Epithelial cell of esophagus (primary cell): ENCODE results near the gene ADARB2.

Source experiments
- DNase-seq: peaks from one replicate; pipeline ENCODE4 v3.0.0; 2010; ENCODE audit warnings: low read depth
- H3K4me3 ChIP-seq: 2 replicates; pipeline ENCODE4 v1.5.1; 2011; ENCODE audit warnings: mild to moderate bottlenecking, low read length, control low read depth
- CTCF ChIP-seq: IDR thresholded peaks from 2 replicates; pipeline ENCODE4 v1.5.1; 2011; ENCODE audit warnings: low read depth, mild to moderate bottlenecking, low read length, control low read depth, inconsistent platforms; ENCODE audit not compliant: insufficient read depth; ENCODE audit errors: missing control alignments

ADARB2 gene

GRCh38 chr10:1746796-1747195 lies 9.5 kb upstream of the ADARB2 start:
- DNase-seq: no peak
- H3K4me3 ChIP-seq: no peak overlapping the region
- TF ChIP-seq CTCF: no peak

DNA sequence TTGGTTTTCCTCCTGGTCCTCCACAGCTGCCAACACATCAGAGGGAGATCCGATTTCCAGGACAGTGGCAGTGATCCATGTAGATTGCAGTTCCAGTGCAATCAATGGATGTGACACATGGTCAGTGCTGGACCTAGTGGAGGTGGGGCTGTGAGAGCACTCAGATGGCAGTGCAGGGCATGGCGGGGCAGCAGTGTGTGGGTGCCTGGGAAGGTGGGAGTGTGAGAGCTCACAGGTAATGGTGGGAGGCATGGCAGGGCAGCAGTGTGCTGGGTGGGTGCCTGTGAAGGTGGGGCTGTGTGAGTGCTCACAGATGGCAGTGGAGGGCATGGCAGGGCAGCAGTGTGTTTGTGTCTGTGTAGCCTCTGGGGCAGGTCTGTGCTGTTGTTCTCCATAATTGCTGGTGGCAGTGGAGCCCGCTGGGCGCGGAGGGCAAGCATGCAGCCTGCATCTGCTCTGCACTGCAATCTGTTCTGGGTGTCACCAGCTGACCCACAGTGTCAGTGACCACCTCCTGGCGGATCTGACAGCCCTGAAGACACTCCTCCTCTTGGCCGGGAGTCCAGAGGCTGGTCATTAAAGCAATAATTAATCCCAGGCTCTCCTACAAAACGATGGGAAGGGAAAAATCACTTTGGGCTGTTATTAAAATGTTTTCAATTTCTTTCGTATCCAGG lies 8.6 kb upstream of the ADARB2 start:
- DNase-seq: no peak
- TF ChIP-seq CTCF: no peak
- no peak overlapping the region for H3K4me3 ChIP-seq

DNA sequence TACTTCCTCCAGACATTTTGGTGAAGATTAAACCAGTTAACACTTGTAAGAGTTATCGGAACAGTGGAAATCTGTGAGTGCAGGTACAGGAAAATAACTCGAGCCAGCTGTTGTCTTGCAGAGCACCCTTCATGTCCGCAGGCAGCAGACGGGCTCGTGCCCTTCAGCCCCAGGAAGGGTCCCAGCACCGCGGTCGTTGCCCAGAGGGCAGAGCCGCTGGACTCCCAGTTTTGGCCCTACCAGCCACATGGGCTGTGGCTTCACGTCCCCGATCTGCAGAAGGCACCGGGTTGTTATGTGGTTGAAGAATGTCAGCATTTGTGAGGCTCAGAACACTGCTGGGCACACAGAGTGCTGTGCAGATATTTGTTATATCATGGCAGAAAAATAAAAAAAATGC lies 7.2 kb upstream of the ADARB2 start:
- TF ChIP-seq CTCF: no peak
- H3K4me3 ChIP-seq: no peak overlapping the region
- DNase-seq: no peak

GRCh38 chr10:1743141-1743540 lies 5.8 kb upstream of the ADARB2 start:
- DNase-seq: no peak
- no peak overlapping the region for H3K4me3 ChIP-seq
- TF ChIP-seq CTCF: no peak

- no peak overlapping the region for H3K4me3 ChIP-seq
- TF ChIP-seq CTCF: no peak
- DNase-seq: no peak
Observed at GRCh38 chr10:1741450-1741849, 4.1 kb upstream of the ADARB2 start.

- DNase-seq: no peak
- H3K4me3 ChIP-seq: no peak overlapping the region
- TF ChIP-seq CTCF: no peak
Observed at GRCh38 chr10:1739751-1740150, 2.4 kb upstream of the ADARB2 start.

DNA sequence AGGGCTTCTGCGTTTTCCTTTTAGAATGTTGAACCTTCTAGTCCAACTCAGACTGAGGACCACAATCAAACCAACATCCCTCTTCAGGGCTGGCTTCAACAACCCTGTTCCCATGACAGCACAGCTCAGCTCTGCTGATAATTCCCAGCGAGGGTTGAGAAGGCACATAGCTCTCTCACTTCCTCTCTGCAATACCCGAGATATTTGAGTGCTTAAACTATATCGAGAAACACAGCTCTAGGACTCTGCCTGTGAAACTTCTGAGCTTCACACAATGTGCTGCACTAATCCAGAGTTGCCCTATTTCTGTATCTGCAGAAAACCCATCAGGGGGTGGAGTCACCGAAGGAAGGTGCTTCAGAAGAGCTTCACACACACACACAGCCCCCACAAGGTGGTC lies 1.6 kb upstream of the ADARB2 start:
- DNase-seq: no peak
- H3K4me3 ChIP-seq: no peak overlapping the region
- no peak for TF ChIP-seq CTCF
